ENCODE measurements around the gene GDPD3. TPM values are rescaled to one million over a fixed set of nuclear protein-coding genes. Genes with fewer than 3 reads are reported as not detected.
A peak's percentile ranks its signal among the peaks of the same experiment; 100 is the strongest.

The GDPD3 gene
- total RNA-seq, 1 experiment from 2014 or later, result 3.8 TPM

- Histone ChIP-seq H3T11ph (ENCODE audit: low read length) (no peak overlapping the region), H3K4me2 (ENCODE audit: insufficient read depth, insufficient read length, low read length) (no peak overlapping the region), H3K14ac (ENCODE audit: insufficient read depth, low read length) (no peak overlapping the region), H3K23ac (ENCODE audit: insufficient read length, low read depth, low read length) (no peak overlapping the region), H4K8ac (replicated peaks; ENCODE audit: insufficient read length, low read depth, low read length) (no peak overlapping the region), H2BK15ac (ENCODE audit: low read depth, low read length) (no peak overlapping the region), H3K27ac (ENCODE audit: insufficient read length, low read depth, low read length) (no peak overlapping the region), H2BK20ac (ENCODE audit: low read depth, low read length, poor library complexity, severe bottlenecking) (no peak overlapping the region), H2BK120ac (ENCODE audit: low read depth, low read length, poor library complexity, severe bottlenecking) (no peak overlapping the region), H4K91ac (ENCODE audit: insufficient read length, low read depth, low read length) (no peak overlapping the region), H3K79me2 (ENCODE audit: insufficient read depth, low read length) (peaks cover 12% of the 10 kb centered on the region; the same call in 1 of the 2 replicates), H2AFZ (ENCODE audit: low read length) (no peak overlapping the region), H2BK5ac (ENCODE audit: insufficient read length, low read length) (no peak overlapping the region), H2AK5ac (ENCODE audit: insufficient read length, low read length) (no peak overlapping the region), H3K4ac (ENCODE audit: low read depth, low read length) (no peak overlapping the region), H2BK12ac (ENCODE audit: insufficient read length, low read depth, low read length) (no peak overlapping the region), H3K4me1 (ENCODE audit: insufficient read depth, low read length) (no peaks in the 10 kb centered on the region; the same call in 1 of the 2 replicates), H3K18ac (ENCODE audit: insufficient read length, low read depth, low read length) (no peak overlapping the region), H4K5ac (ENCODE audit: insufficient read length, low read depth, low read length) (no peak overlapping the region), H3K56ac (ENCODE audit: insufficient read length, low read depth, low read length) (no peak overlapping the region), H3K79me1 (ENCODE audit: insufficient read depth, low read depth, low read length, poor library complexity, severe bottlenecking) (peaks cover 7% of the 10 kb centered on the region), H3K27me3 (ENCODE audit: insufficient read depth, low read length) (no peaks in the 10 kb centered on the region), H3K9ac (ENCODE audit: extremely low read depth, insufficient read length, low read length) (no peak overlapping the region), H3K9me3 (ENCODE audit: control insufficient read depth, low read depth, low read length) (no peaks in the 10 kb centered on the region), H4K20me1 (ENCODE audit: control insufficient read depth, insufficient read depth, insufficient read length) (no peaks in the 10 kb centered on the region), H3K23me2 (ENCODE audit: insufficient read length, low read depth, low read length, poor library complexity, severe bottlenecking) (peaks cover 5% of the 10 kb centered on the region)
- no peak for TF ChIP-seq CTCF (conservative IDR thresholded peaks at IDR 0.05)
- Mint-ChIP-seq H3K27ac (peak overlapping the region in 1 of 3 experiments; percentile 70; a peak in 1 of 7 replicates), H3K4me3 (peak overlapping the region in 1 of 2 experiments; percentile 23; a peak in 1 of 5 replicates), H3K9me3 (no peaks in the 10 kb centered on the region; a peak in 1 of 5 replicates), H3K36me3 (ENCODE audit: insufficient read depth in 1 of 3, low read depth in 3 of 3) (peaks cover 51 to 72% (median 58%) of the 10 kb centered on the region in 3 experiments), H3K27me3 (ENCODE audit: low read depth) (no peaks in the 10 kb centered on the region; the same call in 1 of the 2 replicates), H3K4me1 (peaks cover 12 to 24% of the 10 kb centered on the region in 2 experiments)
- no CpG with 5 or more reads among the region's 31 CpGs for WGBS (ENCODE audit: extremely low coverage, insufficient read length, low lambda C conversion rate)
- DNase-seq, result no peak
These were observed 43.5 kb downstream of the GDPD3 start for GRCh38 chr16:30069611-30070462.

All from H9 (cell line).